Spinal cord (tissue), 10 donors: ENCODE results near the gene DENND1C. TPM values are rescaled to one million over a fixed set of nuclear protein-coding genes. Genes with fewer than 3 reads are reported as not detected.
"Not testable (repeated sequence)": the region's sequence is repeated elsewhere in the genome, so short reads cannot be mapped to it uniquely, and the experiment has no call there.

Experiments
- DNase-seq, 6 donors: peaks; one replicate each; pipeline versions ENCODE4 v3.0.0 to v3.0.0-alpha.2; 2013 to 2015; ENCODE audit warnings: low spot score in 6 of 6, low read depth in 4 of 6
- H3K27ac ChIP-seq: one replicate; pipeline ENCODE4 v1.5.1; 2013; ENCODE audit warnings: low read depth, low read length, control low read depth
- H3K27me3 ChIP-seq: one replicate; pipeline ENCODE4 v1.6.1; 2013; ENCODE audit warnings: low read length; ENCODE audit not compliant: control insufficient read depth, insufficient read depth
- H3K36me3 ChIP-seq: one replicate; pipeline ENCODE4 v1.6.1; 2013; ENCODE audit warnings: low read length; ENCODE audit not compliant: control insufficient read depth, insufficient read depth
- H3K4me1 ChIP-seq: one replicate; pipeline ENCODE4 v1.6.1; 2013; ENCODE audit warnings: low read length; ENCODE audit not compliant: control insufficient read depth, insufficient read depth
- H3K4me3 ChIP-seq: one replicate; pipeline ENCODE4 v1.5.1; 2013; ENCODE audit warnings: low read depth, low read length, control low read depth
- H3K9me3 ChIP-seq: one replicate; pipeline ENCODE4 v1.6.1; 2013; ENCODE audit warnings: low read length; ENCODE audit not compliant: control insufficient read depth, insufficient read depth
- WGBS: methylation state at CpG from one replicate; pipeline ENCODE4 v1.1.5; 2013; ENCODE audit warnings: missing lambda C conversion rate; ENCODE audit not compliant: insufficient coverage; 5-methylcytosine and 5-hydroxymethylcytosine counted together
- polyA plus RNA-seq, 2 donors: library from polyadenylated mRNA; unstranded; fragments of 120-200 nt; gene quantifications; one replicate each; pipeline ENCODE4 v1.2.1, GENCODE V29; 2013; ENCODE audit not compliant: insufficient read length in 2 of 2
- total RNA-seq, 2 donors: library from RNA; depleted of rRNA in 1 of 2; stranded (reverse); fragments of 120-200 nt in 1 of 2; fragments of >200 nt in 1 of 2; gene quantifications; one replicate each; pipeline versions ENCODE4 v1.2.3 to v1.2.4, GENCODE V29; 2013 to 2014
- donor health status: healthy.

Gene DENND1C
- total and polyA plus RNA-seq, 4 donors = 0.28 to 2.4 (median 1.4) TPM

- peak in 2 of 6 donors; percentile 20 to 79 for DNase-seq
- Histone ChIP-seq H3K27ac (peak overlapping the region; percentile 71), H3K27me3 (no peaks in the 10 kb centered on the region), H3K9me3 (no peaks in the 10 kb centered on the region), H3K4me1 (peaks cover 20% of the 10 kb centered on the region), H3K4me3 (no peak overlapping the region), H3K36me3 (no peaks in the 10 kb centered on the region)
- 57% methylated on average over 17 of the region's 20 CpGs for WGBS
Observed at GRCh38 chr19:6509118-6509971, 27.8 kb upstream of the DENND1C start.

- 89% methylated on average over 7 of the region's 9 CpGs for WGBS
- DNase-seq, H3K27ac ChIP-seq, H3K9me3 ChIP-seq, H3K4me3 ChIP-seq, H3K36me3 ChIP-seq, H3K27me3 ChIP-seq: not testable (repeated sequence)
- peaks cover 20% of the 10 kb centered on the region for H3K4me1 ChIP-seq
Observed at GRCh38 chr19:6508028-6508771, 26.6 kb upstream of the DENND1C start.

DNA sequence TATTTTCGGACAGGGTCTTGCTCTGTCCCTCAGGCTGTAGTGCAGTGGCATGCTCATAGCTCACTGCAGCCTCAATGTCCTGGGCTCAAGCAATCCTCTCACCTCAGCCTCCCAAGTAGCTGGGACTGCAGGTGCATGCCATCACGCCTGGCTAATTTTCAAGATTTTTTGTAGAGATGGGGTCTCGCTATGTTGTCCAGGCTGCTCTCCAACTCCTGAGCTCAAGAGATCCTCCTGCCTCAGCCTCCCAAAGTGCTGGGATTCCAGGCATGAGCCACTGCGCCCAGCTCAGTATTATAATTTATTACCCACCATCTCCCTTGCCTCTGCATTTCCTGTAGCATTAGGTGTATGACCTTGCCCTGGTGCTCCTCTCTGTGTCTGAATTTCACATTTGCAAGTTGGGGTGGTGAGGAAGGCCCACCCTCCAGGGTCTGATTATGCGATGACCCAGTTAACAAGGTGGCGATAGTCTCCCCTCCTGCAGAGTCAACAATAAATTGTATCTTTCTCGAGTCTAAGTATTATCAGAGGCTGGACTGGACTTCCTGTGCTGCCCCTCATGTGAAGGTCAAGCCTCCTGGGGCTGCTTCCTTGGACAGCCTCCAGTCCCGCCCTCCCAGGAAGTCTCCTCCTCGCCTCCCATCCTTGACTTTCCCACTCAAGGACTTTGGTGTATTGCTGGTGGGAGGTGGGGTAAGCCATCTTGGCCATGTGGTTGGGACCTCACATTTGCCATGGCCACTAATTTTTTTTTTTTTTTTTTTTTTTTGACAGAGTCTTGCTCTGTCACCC, 22.0 kb upstream of the DENND1C start:
- 84% methylated on average over 6 of the region's 9 CpGs for WGBS
- Histone ChIP-seq H3K27me3 (no peaks in the 10 kb centered on the region), H3K36me3 (peaks cover 17% of the 10 kb centered on the region), H3K9me3 (no peaks in the 10 kb centered on the region), H3K27ac (no peak overlapping the region), H3K4me3 (no peak overlapping the region), H3K4me1 (peaks cover 24% of the 10 kb centered on the region)
- no peak for DNase-seq

- no peaks in the 10 kb centered on the region for H3K9me3 ChIP-seq
- H3K4me1 ChIP-seq = peaks cover 27% of the 10 kb centered on the region
- peaks cover 27% of the 10 kb centered on the region for H3K36me3 ChIP-seq
- no peaks in the 10 kb centered on the region for H3K27me3 ChIP-seq
- H3K27ac ChIP-seq = no peak within 1 kb of the TSS
- 0% methylated on average over 66 of the region's 71 CpGs for WGBS
- H3K4me3 ChIP-seq = peak within 1 kb of the TSS; percentile 47
- peak in 2 of 6 donors; percentile 90 to 91 for DNase-seq
Observed at GRCh38 chr19:6501740-6502648, 20.4 kb upstream of the DENND1C start, which contains the start of gene TUBB4A. Gene TUBB4A (minus strand): TSS chr19:6502309. CDS start chr19:6502212, 97 bp downstream.

- WGBS = 53% methylated on average over 20 of the region's 24 CpGs
- peaks cover 29% of the 10 kb centered on the region for H3K36me3 ChIP-seq
- H3K9me3 ChIP-seq = no peaks in the 10 kb centered on the region
- peaks cover 27% of the 10 kb centered on the region for H3K4me1 ChIP-seq
- H3K4me3 ChIP-seq = peak overlapping the region; percentile 47
- DNase-seq = no peak
- H3K27me3 ChIP-seq = no peaks in the 10 kb centered on the region
- H3K27ac ChIP-seq = no peak overlapping the region
Observed at GRCh38 chr19:6500837-6501739, 19.5 kb upstream of the DENND1C start.

GRCh38 chr19:6499052-6499790, 17.6 kb upstream of the DENND1C start:
- Histone ChIP-seq H3K27me3 (no peaks in the 10 kb centered on the region), H3K4me1 (peaks cover 27% of the 10 kb centered on the region), H3K4me3 (no peak overlapping the region), H3K36me3 (peaks cover 48% of the 10 kb centered on the region), H3K9me3 (no peaks in the 10 kb centered on the region), H3K27ac (no peak overlapping the region)
- no peak for DNase-seq
- WGBS = 85% methylated on average over 12 of the region's 17 CpGs

- H3K27ac ChIP-seq = no peak overlapping the region
- DNase-seq = no peak
- H3K4me1 ChIP-seq = peaks cover 27% of the 10 kb centered on the region
- peaks cover 51% of the 10 kb centered on the region for H3K36me3 ChIP-seq
- H3K9me3 ChIP-seq = no peaks in the 10 kb centered on the region
- H3K27me3 ChIP-seq = no peaks in the 10 kb centered on the region
- WGBS = 89% methylated on average over 7 of the region's 7 CpGs
- no peak overlapping the region for H3K4me3 ChIP-seq
Observed at GRCh38 chr19:6498294-6499036, 16.9 kb upstream of the DENND1C start.
